ENCODE data around the gene PACSIN1.

Gene PACSIN1

DNA sequence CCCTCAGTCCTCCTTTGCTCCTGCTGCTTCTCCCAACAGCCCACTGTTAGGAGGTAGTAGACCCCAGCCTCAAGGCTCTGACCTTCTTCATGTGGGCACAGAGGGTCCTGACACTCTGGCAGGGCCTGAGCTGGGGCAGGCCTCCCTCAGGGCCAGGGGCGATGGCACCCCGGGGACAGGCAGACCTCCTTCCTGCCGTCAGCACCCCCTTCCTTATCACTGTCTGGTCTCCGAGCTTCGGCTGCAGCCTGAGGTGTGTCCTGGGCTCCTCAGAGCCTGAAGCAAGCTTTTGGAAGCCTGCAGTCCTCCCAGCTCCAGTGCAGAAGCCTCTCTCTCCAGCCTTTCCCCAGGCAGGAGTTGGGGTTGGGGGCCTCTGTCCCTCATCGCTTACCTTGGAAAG, 68.3 kb downstream of the PACSIN1 start:
- TF ChIP-seq, protein P1, sequence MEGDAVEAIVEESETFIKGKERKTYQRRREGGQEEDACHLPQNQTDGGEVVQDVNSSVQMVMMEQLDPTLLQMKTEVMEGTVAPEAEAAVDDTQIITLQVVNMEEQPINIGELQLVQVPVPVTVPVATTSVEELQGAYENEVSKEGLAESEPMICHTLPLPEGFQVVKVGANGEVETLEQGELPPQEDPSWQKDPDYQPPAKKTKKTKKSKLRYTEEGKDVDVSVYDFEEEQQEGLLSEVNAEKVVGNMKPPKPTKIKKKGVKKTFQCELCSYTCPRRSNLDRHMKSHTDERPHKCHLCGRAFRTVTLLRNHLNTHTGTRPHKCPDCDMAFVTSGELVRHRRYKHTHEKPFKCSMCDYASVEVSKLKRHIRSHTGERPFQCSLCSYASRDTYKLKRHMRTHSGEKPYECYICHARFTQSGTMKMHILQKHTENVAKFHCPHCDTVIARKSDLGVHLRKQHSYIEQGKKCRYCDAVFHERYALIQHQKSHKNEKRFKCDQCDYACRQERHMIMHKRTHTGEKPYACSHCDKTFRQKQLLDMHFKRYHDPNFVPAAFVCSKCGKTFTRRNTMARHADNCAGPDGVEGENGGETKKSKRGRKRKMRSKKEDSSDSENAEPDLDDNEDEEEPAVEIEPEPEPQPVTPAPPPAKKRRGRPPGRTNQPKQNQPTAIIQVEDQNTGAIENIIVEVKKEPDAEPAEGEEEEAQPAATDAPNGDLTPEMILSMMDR (IDR thresholded peaks at IDR 0.05; ENCODE audit: low read depth, low read length): no peak
- H3K4me3 ChIP-seq (replicated peaks in 1 of 2; ENCODE audit: low read depth in 2 of 2, low read length in 2 of 2): no peak overlapping the region

DNA sequence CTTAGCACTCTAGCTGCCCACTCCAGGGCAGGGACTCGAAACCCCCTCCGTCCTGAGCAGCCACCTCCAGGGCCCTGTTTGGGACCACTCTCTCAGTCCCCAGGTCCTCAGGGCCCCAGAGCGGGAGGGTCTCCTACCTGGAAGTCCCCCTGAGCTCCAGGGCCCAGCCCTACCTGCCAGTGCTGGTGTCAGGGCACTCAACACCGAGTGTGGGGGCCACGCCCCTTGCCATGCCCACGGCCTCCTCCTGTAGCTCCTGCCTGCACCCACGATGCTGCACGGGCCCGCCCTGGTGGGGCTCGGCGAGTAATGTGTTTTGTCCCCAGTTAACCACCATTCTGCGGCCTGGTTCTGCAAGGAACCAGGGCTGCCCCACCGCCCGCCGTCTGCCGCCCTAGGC, 68.8 kb downstream of the PACSIN1 start:
- H3K4me3 ChIP-seq (replicated peaks in 1 of 2; ENCODE audit: low read depth in 2 of 2, low read length in 2 of 2): no peak overlapping the region
- TF ChIP-seq, protein P1 (IDR thresholded peaks at IDR 0.05; ENCODE audit: low read depth, low read length): no peak
- no peak for DNase-seq (ENCODE audit: low read depth in 2 of 2)

More for the DNA sequence above, 68.3 kb downstream of the PACSIN1 start:
- no peak for DNase-seq (ENCODE audit: low read depth in 2 of 2)

DNA sequence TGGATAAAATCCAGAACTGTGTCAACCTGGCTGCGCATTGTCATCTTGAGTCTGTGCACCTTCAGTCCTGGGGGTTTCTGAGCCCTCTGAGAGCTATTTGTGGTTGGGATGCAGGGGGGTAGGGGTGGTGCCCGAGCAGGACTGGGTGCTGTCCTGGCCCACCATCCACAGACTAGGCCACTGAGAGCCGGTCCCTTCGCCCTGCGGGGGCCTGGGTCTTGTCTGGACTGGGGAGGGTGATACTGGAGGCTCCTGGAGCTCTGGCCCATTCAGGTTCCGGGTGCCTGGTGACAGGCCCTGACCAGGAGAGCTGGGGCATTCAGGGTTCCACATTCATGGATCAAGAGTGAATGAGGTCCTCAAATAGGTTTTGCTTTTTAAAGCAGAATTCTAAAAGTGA, 69.3 kb downstream of the PACSIN1 start:
- no peak for DNase-seq (ENCODE audit: low read depth in 2 of 2)
- no peak overlapping the region for H3K4me3 ChIP-seq (replicated peaks in 1 of 2; ENCODE audit: low read depth in 2 of 2, low read length in 2 of 2)
- TF ChIP-seq, protein P1 (IDR thresholded peaks at IDR 0.05; ENCODE audit: low read depth, low read length): no peak

DNA sequence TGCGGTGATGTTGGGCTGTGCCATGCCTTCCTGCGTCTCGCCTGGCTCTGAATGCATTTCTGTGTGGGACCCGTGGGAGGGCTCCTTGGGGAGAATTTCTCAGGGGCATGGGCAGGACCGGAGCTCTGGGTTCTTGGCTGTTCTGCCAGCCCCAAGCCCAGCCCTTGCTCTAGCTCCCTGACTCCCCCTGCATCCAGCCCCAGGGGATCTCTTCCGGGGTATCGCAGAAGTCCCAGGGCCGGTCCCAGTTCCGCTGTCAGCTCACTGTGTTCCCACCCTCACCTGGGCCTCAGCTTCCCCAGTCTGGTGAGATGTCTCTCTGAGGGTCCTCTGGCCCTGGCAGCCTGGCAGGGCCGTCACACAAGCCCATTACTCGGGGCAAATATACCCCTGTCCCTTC, 69.8 kb downstream of the PACSIN1 start:
- TF ChIP-seq, protein P1 (IDR thresholded peaks at IDR 0.05; ENCODE audit: low read depth, low read length): no peak
- H3K4me3 ChIP-seq (replicated peaks in 1 of 2; ENCODE audit: low read depth in 2 of 2, low read length in 2 of 2): no peak overlapping the region
- DNase-seq (ENCODE audit: low read depth in 2 of 2): no peak

DNA sequence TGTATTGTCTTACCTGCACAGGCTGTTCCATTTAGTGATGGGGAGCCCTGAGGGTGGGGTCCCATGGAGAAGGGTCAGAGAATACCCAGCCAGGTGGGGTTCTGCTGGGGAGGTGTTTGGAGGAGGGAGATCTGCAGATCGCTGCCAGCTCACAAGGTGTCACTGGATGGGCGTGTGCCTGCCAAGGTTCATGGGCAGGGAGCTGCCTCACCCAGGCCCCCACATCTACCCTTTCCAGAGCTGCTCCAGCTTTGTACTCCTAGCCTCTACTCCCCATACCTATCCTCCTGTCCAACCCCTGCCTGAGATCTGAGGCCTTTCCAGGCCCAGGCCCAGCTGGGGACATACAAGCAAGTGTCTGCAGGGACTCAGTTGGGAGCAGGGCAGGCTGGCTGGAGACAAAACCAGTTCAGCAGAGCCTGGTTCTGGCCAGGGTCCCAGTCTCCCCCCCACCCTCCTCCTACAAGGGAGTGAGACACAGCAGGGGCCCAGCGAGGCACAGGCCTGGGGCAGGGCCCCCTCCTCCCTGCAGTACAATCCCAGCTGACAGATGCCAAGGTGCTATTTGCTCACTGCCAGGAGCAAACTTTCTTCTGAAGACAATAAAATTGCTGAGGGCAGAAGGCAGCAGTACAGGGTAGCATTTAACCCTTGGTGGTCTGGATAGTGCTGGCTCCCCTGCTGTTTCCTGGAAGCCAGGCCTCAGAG, 70.5 kb downstream of the PACSIN1 start:
- H3K4me3 ChIP-seq (replicated peaks in 1 of 2; ENCODE audit: low read depth in 2 of 2, low read length in 2 of 2): no peak overlapping the region
- DNase-seq (ENCODE audit: low read depth in 2 of 2): no peak
- TF ChIP-seq, protein P1 (IDR thresholded peaks at IDR 0.05; ENCODE audit: low read depth, low read length): no peak

DNA sequence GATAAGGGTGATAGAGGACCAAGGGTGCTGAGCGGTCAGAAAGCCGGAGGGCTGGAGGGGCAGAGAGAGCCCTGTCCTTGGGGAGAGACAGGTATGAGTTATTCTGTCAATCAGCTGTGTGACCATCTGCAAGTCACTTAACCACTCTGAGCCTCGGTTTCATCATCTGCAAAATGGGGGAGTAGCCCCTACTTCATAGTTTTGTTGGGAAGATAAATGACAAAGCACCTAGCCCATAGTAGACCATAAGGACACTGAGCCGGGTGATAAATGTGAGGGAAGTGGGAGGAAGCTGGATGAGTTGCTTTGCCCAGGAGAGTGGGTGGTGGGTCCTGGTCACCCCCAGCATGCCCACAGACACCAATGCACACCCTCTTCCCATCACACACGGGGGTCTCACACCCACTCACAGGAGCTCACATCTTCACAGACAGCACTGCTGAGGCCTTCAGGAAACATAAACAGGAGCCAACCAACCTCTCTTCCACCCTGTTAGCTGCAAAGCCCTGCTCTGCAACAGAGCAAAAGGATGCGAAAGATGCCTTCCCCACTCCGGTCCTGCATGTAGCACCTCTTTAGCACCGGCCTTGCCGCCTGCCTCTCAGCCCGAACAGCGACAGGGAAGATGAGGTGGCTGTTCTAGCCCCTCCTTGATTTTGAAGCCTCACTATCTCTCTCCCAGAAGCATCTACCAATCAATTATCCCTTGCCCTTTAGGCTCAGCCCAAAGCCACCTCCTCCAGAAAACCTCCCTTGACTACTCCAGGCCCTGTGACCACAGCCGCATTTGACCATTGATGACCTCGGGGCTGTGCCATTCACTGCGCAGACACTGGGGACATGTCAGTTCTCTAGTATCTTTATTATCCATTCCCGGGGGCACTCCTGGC, 71.3 kb downstream of the PACSIN1 start:
- no peak for DNase-seq (ENCODE audit: low read depth in 2 of 2)
- no peak overlapping the region for H3K4me3 ChIP-seq (replicated peaks in 1 of 2; ENCODE audit: low read depth in 2 of 2, low read length in 2 of 2)
- TF ChIP-seq, protein P1 (IDR thresholded peaks at IDR 0.05; ENCODE audit: low read depth, low read length): no peak
